Activated T-helper 1 cell treated with anti-CD3 and anti-CD28 coated beads, Interleukin-12 subunit alpha, Interleukin-12 subunit beta, Interleukin-2, Interleukin-4 antibody, amounts not matched to agents 30 ng/mL and 10 ng/mL and 1 ng/mL, durations not matched to agents 14 hours and 24 hours and 36 hours (primary cell): Measurements from ENCODE around the gene S100P. TPM values are rescaled to one million over a fixed set of nuclear protein-coding genes. Genes with fewer than 3 reads are reported as not detected.
A peak's percentile ranks its signal among the peaks of the same experiment; 100 is the strongest.
"Not testable (repeated sequence)": the region's sequence is repeated elsewhere in the genome, so short reads cannot be mapped to it uniquely, and the experiment has no call there.

Experiments
- DNase-seq: peaks from one replicate; pipeline ENCODE4 v3.0.0; 2021; ENCODE audit warnings: low spot score
- H3K27ac Mint-ChIP-seq: one replicate; pipeline ENCODE4 v1.8.0; 2021; ENCODE audit warnings: mild to moderate bottlenecking, mixed read lengths
- H3K27me3 Mint-ChIP-seq: one replicate; pipeline ENCODE4 v1.8.0; 2022; ENCODE audit warnings: mild to moderate bottlenecking, moderate library complexity, mixed read lengths; ENCODE audit not compliant: insufficient read depth
- H3K36me3 Mint-ChIP-seq: one replicate; pipeline ENCODE4 v1.8.0; 2021; ENCODE audit warnings: low read depth, mixed read lengths
- H3K4me1 Mint-ChIP-seq: one replicate; pipeline ENCODE4 v1.8.0; 2021; ENCODE audit warnings: low read depth, mixed read lengths
- H3K4me3 Mint-ChIP-seq: one replicate; pipeline ENCODE4 v1.8.0; 2021; ENCODE audit warnings: mild to moderate bottlenecking, moderate library complexity, mixed read lengths
- H3K9me3 Mint-ChIP-seq: one replicate; pipeline ENCODE4 v1.8.0; 2021; ENCODE audit warnings: mixed read lengths
- intact Hi-C: fragments of 100-400 bp; cut with micrococcal nuclease; formaldehyde crosslinking; loops from one replicate; pipeline ENCODE4 v1.15.1; 2024
- total RNA-seq: library from RNA; stranded (reverse); gene quantifications from 2 replicates; pipeline ENCODE4 v1.2.3, GENCODE V29; 2022

The S100P gene
- total RNA-seq, result 1.7 and 1.9 TPM in 2 replicates

GRCh38 chr4:6693231-6694176, at the start of gene S100P:
Gene S100P, plus strand, starts transcription at chr4:6693878. Its CDS starts 55 bp downstream, at chr4:6693933.
- Mint-ChIP-seq H3K9me3 (no peaks in the 10 kb centered on the region), H3K36me3 (peaks cover 2% of the 10 kb centered on the region), H3K4me3 (peak within 1 kb of the TSS; percentile 60), H3K4me1 (peaks cover 83% of the 10 kb centered on the region), H3K27me3 (no peaks in the 10 kb centered on the region), H3K27ac (peak within 1 kb of the TSS; percentile 94)
- intact Hi-C loops, result no loop called here
- DNase-seq, result no peak

- H3K4me3 Mint-ChIP-seq, result no peak overlapping the region
- DNase-seq, result no peak
- no peak overlapping the region for H3K27ac Mint-ChIP-seq
- peaks cover 24% of the 10 kb centered on the region for H3K4me1 Mint-ChIP-seq
- H3K36me3 Mint-ChIP-seq, result peaks cover 36% of the 10 kb centered on the region
- H3K27me3 Mint-ChIP-seq, result peaks cover 5% of the 10 kb centered on the region
- H3K9me3 Mint-ChIP-seq, result no peaks in the 10 kb centered on the region
- intact Hi-C loops, result loop anchor here (5.0 to 10.0 kb wide), 2 partner anchors 212 to 1800 kb away; partner anchors contain the start of genes ACOX3 and TRMT44
Measured at GRCh38 chr4:6644792-6645530, 48.7 kb upstream of the S100P start.

GRCh38 chr4:6647169-6647568, 46.5 kb upstream of the S100P start:
- no peaks in the 10 kb centered on the region for H3K9me3 Mint-ChIP-seq
- H3K36me3 Mint-ChIP-seq, result peaks cover 19% of the 10 kb centered on the region
- intact Hi-C loops, result loop anchor here (10.0 kb wide), 1 partner anchor 1798 kb away; the partner anchor contains the start of genes ACOX3 and TRMT44
- no peak overlapping the region for H3K4me3 Mint-ChIP-seq
- H3K4me1 Mint-ChIP-seq, result peaks cover 17% of the 10 kb centered on the region
- no peak for DNase-seq
- no peak overlapping the region for H3K27ac Mint-ChIP-seq
- H3K27me3 Mint-ChIP-seq, result peaks cover 5% of the 10 kb centered on the region

- intact Hi-C loops, result loop anchor here (10.0 kb wide), 1 partner anchor 1797 kb away; the partner anchor contains the start of genes ACOX3 and TRMT44
- H3K4me1 Mint-ChIP-seq, result peaks cover 12% of the 10 kb centered on the region
- no peak for DNase-seq
- no peak overlapping the region for H3K27ac Mint-ChIP-seq
- no peak overlapping the region for H3K4me3 Mint-ChIP-seq
- H3K27me3 Mint-ChIP-seq, result peaks cover 5% of the 10 kb centered on the region
- H3K36me3 Mint-ChIP-seq, result peaks cover 15% of the 10 kb centered on the region
- no peaks in the 10 kb centered on the region for H3K9me3 Mint-ChIP-seq
Measured at GRCh38 chr4:6647582-6648230, 46.0 kb upstream of the S100P start.

GRCh38 chr4:6649216-6649615, 44.5 kb upstream of the S100P start:
- Mint-ChIP-seq H3K27ac (no peak overlapping the region), H3K4me3 (no peak overlapping the region), H3K9me3 (no peaks in the 10 kb centered on the region), H3K27me3 (peaks cover 5% of the 10 kb centered on the region), H3K4me1 (no peaks in the 10 kb centered on the region), H3K36me3 (peaks cover 4% of the 10 kb centered on the region)
- DNase-seq, result no peak
- intact Hi-C loops, result loop anchor here (10.0 kb wide), 1 partner anchor 1796 kb away; the partner anchor contains the start of genes ACOX3 and TRMT44

- H3K9me3 Mint-ChIP-seq, result peaks cover 10% of the 10 kb centered on the region
- H3K27me3 Mint-ChIP-seq, DNase-seq, H3K27ac Mint-ChIP-seq, H3K4me3 Mint-ChIP-seq, H3K4me1 Mint-ChIP-seq, H3K36me3 Mint-ChIP-seq, intact Hi-C loops: not testable (repeated sequence)
Measured at GRCh38 chr4:6654211-6654610, 39.5 kb upstream of the S100P start.

- H3K4me3 Mint-ChIP-seq, DNase-seq, H3K36me3 Mint-ChIP-seq, H3K27me3 Mint-ChIP-seq, intact Hi-C loops, H3K27ac Mint-ChIP-seq, H3K4me1 Mint-ChIP-seq: not testable (repeated sequence)
- H3K9me3 Mint-ChIP-seq, result peaks cover 10% of the 10 kb centered on the region
Measured at GRCh38 chr4:6655291-6655690, 38.4 kb upstream of the S100P start.

GRCh38 chr4:6655924-6656323, 37.8 kb upstream of the S100P start:
- Mint-ChIP-seq H3K4me1 (peaks cover 8% of the 10 kb centered on the region), H3K27ac (no peak overlapping the region), H3K9me3 (peaks cover 10% of the 10 kb centered on the region), H3K27me3 (peaks cover 11% of the 10 kb centered on the region), H3K36me3 (no peaks in the 10 kb centered on the region), H3K4me3 (no peak overlapping the region)
- no peak for DNase-seq
- intact Hi-C loops, result no loop called here

GRCh38 chr4:6657242-6658208, 36.2 kb upstream of the S100P start:
- Mint-ChIP-seq H3K4me3 (no peak overlapping the region), H3K9me3 (peaks cover 10% of the 10 kb centered on the region)
- intact Hi-C loops, result loop anchor here (2.0 kb wide), 2 partner anchors 15 to 17 kb away; partner anchors contain the start of gene MRFAP1

GRCh38 chr4:6658209-6658595, 35.5 kb upstream of the S100P start:
- DNase-seq, result no peak
- intact Hi-C loops, result loop anchor here (2.0 kb wide), 2 partner anchors 15 to 17 kb away; partner anchors contain the start of gene MRFAP1
- peaks cover 28% of the 10 kb centered on the region for H3K27me3 Mint-ChIP-seq
- H3K36me3 Mint-ChIP-seq, result no peaks in the 10 kb centered on the region
- H3K4me3 Mint-ChIP-seq, result peak overlapping the region; percentile 59
- H3K4me1 Mint-ChIP-seq, result peaks cover 8% of the 10 kb centered on the region
- H3K27ac Mint-ChIP-seq, result no peak overlapping the region
- H3K9me3 Mint-ChIP-seq, result peaks cover 10% of the 10 kb centered on the region

More at GRCh38 chr4:6657242-6658208, 36.2 kb upstream of the S100P start:
- Mint-ChIP-seq H3K36me3 (no peaks in the 10 kb centered on the region), H3K27ac (no peak overlapping the region), H3K27me3 (peaks cover 22% of the 10 kb centered on the region), H3K4me1 (peaks cover 8% of the 10 kb centered on the region)
- no peak for DNase-seq

- no peak overlapping the region for H3K27ac Mint-ChIP-seq
- H3K27me3 Mint-ChIP-seq, result peaks cover 31% of the 10 kb centered on the region
- peak overlapping the region; percentile 59 for H3K4me3 Mint-ChIP-seq
- intact Hi-C loops, result loop anchor here (2.0 kb wide), 2 partner anchors 14 to 18 kb away; partner anchors contain the start of gene MRFAP1
- H3K36me3 Mint-ChIP-seq, result no peaks in the 10 kb centered on the region
- DNase-seq, result peak; percentile 44
- peaks cover 8% of the 10 kb centered on the region for H3K4me1 Mint-ChIP-seq
- H3K9me3 Mint-ChIP-seq, result peaks cover 10% of the 10 kb centered on the region
Measured at GRCh38 chr4:6658597-6659075, 35.0 kb upstream of the S100P start.
